Panc1 (cell line): Measurements from ENCODE around the gene BRD2. TPM values are rescaled to one million over a fixed set of nuclear protein-coding genes. Genes with fewer than 3 reads are reported as not detected.
A peak's percentile ranks its signal among the peaks of the same experiment; 100 is the strongest.

Experiments used
- ATAC-seq: fragments of 200-7000 bp; cut with Tn5 transposase; 2 replicates; pipeline ENCODE4 v1.9.1; 2020; ENCODE audit warnings: mild to moderate bottlenecking, moderate library complexity
- BruUV-seq: library from RNA; stranded (reverse); fragments of 400-500 nt; replicated peaks from 2 replicates; lab custom pipeline; 2021; lab: Mats Ljungman, UMichigan
- CTCF ChIA-PET: fragments of 300-600 bp; sonication (Branson Sonifier 250); formaldehyde crosslinking; loops from one replicate; lab custom pipeline; 2022; ENCODE audit warnings: antibody characterized with exemption; lab: Charles Lee
- POLR2A ChIA-PET: fragments of 300-600 bp; sonication (Branson Sonifier 250); formaldehyde crosslinking; loops from one replicate; lab custom pipeline; 2022; ENCODE audit warnings: antibody characterized with exemption; lab: Charles Lee
- DNase-seq: peaks from one replicate; pipeline ENCODE4 v3.0.0-alpha.2; 2010; ENCODE audit warnings: low read depth, low spot score
- H3K27ac ChIP-seq: 2 replicates; pipeline ENCODE4 v1.5.1; 2011; ENCODE audit warnings: mild to moderate bottlenecking, low read length, inconsistent platforms
- H3K27me3 ChIP-seq: fragments of 200-500 bp; sonication (Bioruptor generic); 2 replicates; pipeline ENCODE4 v1.6.0; 2014; ENCODE audit warnings: low read length, inconsistent platforms; ENCODE audit not compliant: control insufficient read depth, insufficient read depth
- H3K36me3 ChIP-seq: fragments of 200-500 bp; sonication (Bioruptor generic); 2 replicates; pipeline ENCODE4 v1.5.1; 2014; ENCODE audit warnings: inconsistent platforms, mild to moderate bottlenecking, low read length, moderate library complexity; ENCODE audit not compliant: control insufficient read depth, insufficient read depth
- H3K4me1 ChIP-seq: 2 replicates; pipeline ENCODE4 v1.5.1; 2011; ENCODE audit warnings: inconsistent platforms, mild to moderate bottlenecking, low read length, moderate library complexity; ENCODE audit not compliant: control insufficient read depth, insufficient read depth
- H3K4me3 ChIP-seq, 2 experiments: 2 replicates each; pipeline ENCODE4 v1.5.1; 2011 to 2012; ENCODE audit warnings: low read depth in 2 of 2, low read length in 2 of 2, mild to moderate bottlenecking in 2 of 2, inconsistent platforms in 1 of 2, moderate library complexity in 1 of 2
- H3K9me3 ChIP-seq: fragments of 200-500 bp; sonication (Bioruptor generic); 2 replicates; pipeline ENCODE4 v1.5.1; 2014; ENCODE audit warnings: low read depth, mild to moderate bottlenecking, inconsistent platforms, low read length, moderate library complexity; ENCODE audit not compliant: control insufficient read depth, insufficient read depth
- POLR2AphosphoS5 ChIP-seq: IDR thresholded peaks from 2 replicates; pipeline ENCODE4 v1.6.1; 2012; ENCODE audit warnings: mild to moderate bottlenecking, low read depth, low read length, moderate library complexity
- SIN3A ChIP-seq: IDR thresholded peaks from 2 replicates; pipeline ENCODE4 v1.6.1; 2012; ENCODE audit warnings: low read depth, mild to moderate bottlenecking, low read length, moderate library complexity, borderline replicate concordance; ENCODE audit not compliant: insufficient read depth
- TCF7L2 ChIP-seq: IDR thresholded peaks from 2 replicates; pipeline ENCODE4 v1.6.1; 2011; ENCODE audit warnings: mild to moderate bottlenecking, low read depth, low read length, inconsistent platforms
- in situ Hi-C: cut with HindIII; loops from 2 replicates; pipeline ENCODE4 v1.10.0; 2016; ENCODE audit warnings: low sequenced_read_pairs, low pct_unique_long_range_greater_than_20kb
- intact Hi-C: fragments of 100-400 bp; cut with micrococcal nuclease; formaldehyde crosslinking; loops from one replicate; pipeline ENCODE4 v1.10.0; 2022; ENCODE audit not compliant: unreplicated experiment
- total RNA-seq: library from RNA; stranded (reverse); gene quantifications from one replicate; pipeline ENCODE4 v1.2.1, GENCODE V29; 2021; ENCODE audit not compliant: unreplicated experiment
- TF ChIP-seq, protein P1 (sequence below), 2 experiments: IDR thresholded peaks; 2 replicates each; pipeline ENCODE4 v1.6.1; 2011 to 2012; ENCODE audit warnings: low read depth in 2 of 2, control low read depth in 1 of 2, low read length in 1 of 2, mild to moderate bottlenecking in 1 of 2, moderate library complexity in 1 of 2; ENCODE audit not compliant: insufficient read depth in 1 of 2
- TF ChIP-seq, protein P2 (sequence below): fragments of 450-650 bp; IDR thresholded peaks from 2 replicates; pipeline ENCODE4 v1.5.1; 2017; ENCODE audit warnings: mild to moderate bottlenecking

Gene BRD2
- total RNA-seq, 1 experiment from 2014 or later, result 209 TPM

DNA sequence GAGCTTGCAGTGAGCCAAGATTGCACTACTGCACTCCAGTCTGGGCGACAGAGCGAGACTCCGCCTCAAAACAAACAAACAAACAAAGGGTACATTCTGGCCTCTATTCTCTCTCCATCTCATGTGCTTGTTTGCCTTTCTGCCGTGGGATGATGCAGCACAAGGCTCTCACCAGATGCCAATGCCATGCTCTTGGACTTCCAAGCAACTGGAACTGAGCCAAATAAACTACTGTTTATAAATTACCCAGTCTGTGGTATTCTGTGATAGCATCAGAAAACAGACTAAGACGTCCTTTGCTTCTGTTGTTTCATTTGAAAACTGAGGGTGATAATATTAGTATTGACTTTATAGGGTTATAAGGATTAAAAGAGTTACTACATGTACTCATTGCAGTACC, 3.6 kb upstream of the BRD2 start:
- POLR2A ChIA-PET, result no interaction called here
- no peak for ATAC-seq
- Histone ChIP-seq H3K27me3 (no peaks in the 10 kb centered on the region), H3K27ac (no peak overlapping the region), H3K4me1 (peaks cover 26% of the 10 kb centered on the region), H3K36me3 (no peaks in the 10 kb centered on the region; the same call in 1 of the 2 replicates), H3K4me3 (no peak overlapping the region), H3K9me3 (no peaks in the 10 kb centered on the region)
- intact Hi-C loops, result no loop called here
- TF ChIP-seq POLR2AphosphoS5 (no peak), SIN3A (no peak), TCF7L2 (no peak)
- TF ChIP-seq, protein P1, sequence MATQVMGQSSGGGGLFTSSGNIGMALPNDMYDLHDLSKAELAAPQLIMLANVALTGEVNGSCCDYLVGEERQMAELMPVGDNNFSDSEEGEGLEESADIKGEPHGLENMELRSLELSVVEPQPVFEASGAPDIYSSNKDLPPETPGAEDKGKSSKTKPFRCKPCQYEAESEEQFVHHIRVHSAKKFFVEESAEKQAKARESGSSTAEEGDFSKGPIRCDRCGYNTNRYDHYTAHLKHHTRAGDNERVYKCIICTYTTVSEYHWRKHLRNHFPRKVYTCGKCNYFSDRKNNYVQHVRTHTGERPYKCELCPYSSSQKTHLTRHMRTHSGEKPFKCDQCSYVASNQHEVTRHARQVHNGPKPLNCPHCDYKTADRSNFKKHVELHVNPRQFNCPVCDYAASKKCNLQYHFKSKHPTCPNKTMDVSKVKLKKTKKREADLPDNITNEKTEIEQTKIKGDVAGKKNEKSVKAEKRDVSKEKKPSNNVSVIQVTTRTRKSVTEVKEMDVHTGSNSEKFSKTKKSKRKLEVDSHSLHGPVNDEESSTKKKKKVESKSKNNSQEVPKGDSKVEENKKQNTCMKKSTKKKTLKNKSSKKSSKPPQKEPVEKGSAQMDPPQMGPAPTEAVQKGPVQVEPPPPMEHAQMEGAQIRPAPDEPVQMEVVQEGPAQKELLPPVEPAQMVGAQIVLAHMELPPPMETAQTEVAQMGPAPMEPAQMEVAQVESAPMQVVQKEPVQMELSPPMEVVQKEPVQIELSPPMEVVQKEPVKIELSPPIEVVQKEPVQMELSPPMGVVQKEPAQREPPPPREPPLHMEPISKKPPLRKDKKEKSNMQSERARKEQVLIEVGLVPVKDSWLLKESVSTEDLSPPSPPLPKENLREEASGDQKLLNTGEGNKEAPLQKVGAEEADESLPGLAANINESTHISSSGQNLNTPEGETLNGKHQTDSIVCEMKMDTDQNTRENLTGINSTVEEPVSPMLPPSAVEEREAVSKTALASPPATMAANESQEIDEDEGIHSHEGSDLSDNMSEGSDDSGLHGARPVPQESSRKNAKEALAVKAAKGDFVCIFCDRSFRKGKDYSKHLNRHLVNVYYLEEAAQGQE (IDR thresholded peaks at IDR 0.05; ENCODE audit: insufficient read depth in 1 of 2, low read depth in 2 of 2, low read length in 1 of 2), result no peak
- TF ChIP-seq, protein P2, sequence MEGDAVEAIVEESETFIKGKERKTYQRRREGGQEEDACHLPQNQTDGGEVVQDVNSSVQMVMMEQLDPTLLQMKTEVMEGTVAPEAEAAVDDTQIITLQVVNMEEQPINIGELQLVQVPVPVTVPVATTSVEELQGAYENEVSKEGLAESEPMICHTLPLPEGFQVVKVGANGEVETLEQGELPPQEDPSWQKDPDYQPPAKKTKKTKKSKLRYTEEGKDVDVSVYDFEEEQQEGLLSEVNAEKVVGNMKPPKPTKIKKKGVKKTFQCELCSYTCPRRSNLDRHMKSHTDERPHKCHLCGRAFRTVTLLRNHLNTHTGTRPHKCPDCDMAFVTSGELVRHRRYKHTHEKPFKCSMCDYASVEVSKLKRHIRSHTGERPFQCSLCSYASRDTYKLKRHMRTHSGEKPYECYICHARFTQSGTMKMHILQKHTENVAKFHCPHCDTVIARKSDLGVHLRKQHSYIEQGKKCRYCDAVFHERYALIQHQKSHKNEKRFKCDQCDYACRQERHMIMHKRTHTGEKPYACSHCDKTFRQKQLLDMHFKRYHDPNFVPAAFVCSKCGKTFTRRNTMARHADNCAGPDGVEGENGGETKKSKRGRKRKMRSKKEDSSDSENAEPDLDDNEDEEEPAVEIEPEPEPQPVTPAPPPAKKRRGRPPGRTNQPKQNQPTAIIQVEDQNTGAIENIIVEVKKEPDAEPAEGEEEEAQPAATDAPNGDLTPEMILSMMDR, result no peak
- in situ Hi-C loops, result no loop called here
- no peak for DNase-seq
- BruUV-seq, result no TSS peak
- CTCF ChIA-PET, result no interaction called here

DNA sequence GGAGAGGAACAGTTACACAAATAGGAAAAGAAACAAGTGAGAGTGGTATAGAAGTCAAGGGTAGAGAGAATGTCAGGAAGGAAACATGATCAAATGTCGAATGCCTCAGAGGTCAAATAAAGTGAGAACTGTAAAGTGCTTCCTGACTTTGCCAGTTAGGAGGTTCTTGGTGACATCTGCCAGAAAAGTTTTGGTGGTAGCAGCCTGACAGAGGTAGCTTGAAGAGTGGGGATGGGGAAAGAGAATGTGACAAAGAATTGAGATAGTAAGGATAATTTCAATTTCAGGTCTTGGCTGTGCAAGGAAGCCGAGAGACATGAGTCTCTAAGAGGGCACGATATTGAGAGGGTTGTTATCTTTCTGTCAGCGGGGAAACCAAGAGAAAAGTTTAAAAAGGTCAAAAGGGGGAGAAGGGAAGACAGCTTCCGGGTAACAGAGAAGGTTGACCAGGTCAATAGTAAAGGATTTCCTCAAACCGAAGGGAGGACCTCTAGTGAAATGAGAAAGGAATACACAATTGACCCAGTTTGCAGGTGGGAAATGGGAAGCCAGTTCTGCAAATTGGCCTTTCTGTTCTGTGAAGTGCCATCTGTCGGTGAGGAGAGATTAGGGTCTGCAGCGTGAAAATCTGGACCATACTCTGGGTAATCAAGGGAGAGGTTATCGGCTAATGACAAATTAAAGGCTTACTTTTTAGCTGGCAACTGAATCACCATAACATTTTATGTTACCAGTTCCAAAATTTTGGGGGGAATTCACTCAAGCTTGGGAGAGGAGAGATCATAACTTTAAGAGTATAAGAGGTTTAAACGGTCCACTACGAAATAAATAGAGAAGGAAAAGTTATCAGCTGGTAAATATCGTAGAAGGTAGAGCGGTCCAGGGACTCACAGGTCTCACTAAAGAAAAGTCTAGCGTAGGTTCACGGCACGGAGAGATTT, 973 bp upstream of the BRD2 start:
- TF ChIP-seq POLR2AphosphoS5, result no peak
- TF ChIP-seq, protein P2, result peak; percentile 76
- DNase-seq (no peak), ATAC-seq (no peak)
- H3K4me1 ChIP-seq, result peaks cover 26% of the 10 kb centered on the region
- no peaks in the 10 kb centered on the region for H3K9me3 ChIP-seq
- H3K36me3 ChIP-seq, result peaks cover 2% of the 10 kb centered on the region; the same call in 1 of the 2 replicates
- H3K27me3 ChIP-seq, result no peaks in the 10 kb centered on the region
- H3K27ac ChIP-seq, result peak overlapping the region; percentile 100
- ChIA-PET POLR2A (no interaction called here), CTCF (interaction anchor here (1.2 to 1.3 kb wide), 2 partner anchors 11 to 14 kb away, joined by 3 read pairs; partner anchors contain the start of gene HLA-DMA)
- peak overlapping the region; percentile 88 to 100 for H3K4me3 ChIP-seq
- in situ Hi-C loops, result no loop called here
- intact Hi-C loops, result no loop called here
- BruUV-seq, result TSS peak; percentile 72
